Hematopoietic multipotent progenitor cell treated with erythropoietin and hydrocortisone succinate and interleukin-3 and kit ligand, for 15 days (in vitro differentiated cells): ENCODE results near the gene SELE.

Experiments
- DNase-seq: peaks from one replicate; pipeline ENCODE4 v3.0.0-alpha.2; 2015; ENCODE audit warnings: low spot score

Gene SELE

DNA sequence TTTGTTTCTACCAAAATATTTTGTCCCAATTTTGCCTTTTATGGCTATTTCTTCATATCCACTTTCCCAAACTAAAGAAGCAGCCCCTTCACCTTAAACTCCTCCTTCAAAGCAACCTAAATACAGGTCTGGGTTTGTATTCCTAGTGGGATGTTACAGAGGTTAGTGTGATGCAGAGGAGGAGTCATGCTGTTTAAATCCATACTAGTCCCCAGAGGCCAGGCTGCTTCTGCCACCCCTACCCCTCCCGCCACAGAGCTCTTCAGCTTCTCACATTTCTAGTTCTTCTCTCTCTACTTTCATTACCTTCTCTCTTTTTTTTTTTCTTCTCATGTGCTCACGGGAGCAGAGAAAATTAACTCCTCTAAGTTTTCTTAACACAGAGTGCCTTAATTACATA, 51.8 kb downstream of the SELE start:
- DNase-seq, result no peak

DNA sequence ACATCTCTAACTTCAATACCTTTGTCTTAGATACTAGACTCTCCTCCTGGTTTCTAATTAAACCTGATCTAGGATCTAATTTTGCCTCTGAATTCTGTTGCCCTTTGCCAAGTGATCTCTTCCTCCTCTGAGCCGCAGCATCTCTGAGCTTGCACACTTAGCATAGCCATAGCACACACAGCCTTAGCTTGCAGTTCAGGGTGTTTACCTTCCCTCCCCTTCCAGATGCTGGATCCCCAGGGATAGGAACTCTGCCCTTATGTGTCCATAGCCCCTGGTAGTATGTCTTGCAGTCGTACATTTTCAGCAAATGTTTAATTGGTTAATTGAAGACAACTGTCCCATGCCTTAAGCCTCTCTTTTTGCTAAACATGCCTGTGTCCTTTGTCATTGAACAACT, 52.7 kb downstream of the SELE start:
- DNase-seq, result no peak

DNA sequence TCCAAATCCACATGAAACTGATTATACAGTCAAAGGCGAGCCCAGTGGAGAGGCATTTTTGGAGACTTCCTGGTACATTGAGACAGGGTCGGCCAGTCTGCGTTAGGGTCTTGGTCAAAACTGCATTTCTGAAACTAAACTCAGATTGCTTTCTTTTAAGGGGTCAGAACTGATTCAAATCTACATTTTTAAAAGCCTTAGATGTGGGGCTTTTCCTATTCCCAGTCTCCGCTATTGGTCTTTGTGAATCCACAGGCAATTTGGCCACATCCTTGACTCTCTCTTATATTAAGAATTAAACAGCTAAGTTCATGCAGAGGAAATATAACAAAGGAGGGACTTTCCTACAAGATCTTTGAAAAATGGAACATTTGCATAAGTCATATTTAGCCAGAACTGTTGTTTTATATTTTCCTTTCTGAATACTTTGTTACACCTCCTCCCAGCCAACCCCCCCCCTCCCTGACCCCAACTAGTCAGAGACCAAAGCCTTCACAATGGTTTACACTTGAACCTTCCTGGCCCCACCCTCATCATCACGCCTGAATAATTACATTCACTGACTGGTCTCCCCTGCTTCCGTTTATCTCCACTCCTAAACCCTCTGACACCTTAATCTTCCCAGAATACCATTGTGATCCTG, 53.4 kb downstream of the SELE start:
- no peak for DNase-seq

DNA sequence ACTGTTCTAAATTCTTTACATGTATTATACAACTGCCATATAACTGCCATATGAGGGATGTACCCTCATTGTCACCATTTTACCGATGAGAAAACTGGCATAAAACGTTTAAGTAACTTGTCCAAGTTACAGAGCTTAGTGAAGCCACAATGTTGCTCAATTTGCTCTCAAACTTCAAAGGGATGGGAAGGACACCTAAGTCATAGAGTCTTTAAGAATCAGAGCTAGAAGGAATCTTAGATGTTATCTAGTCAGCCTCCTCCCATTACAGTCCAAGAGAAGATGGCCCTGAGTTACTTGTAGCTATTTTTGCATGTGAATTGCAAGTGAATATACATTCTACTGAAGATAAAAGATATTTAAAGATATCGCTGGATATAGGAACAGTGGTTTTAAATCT, 54.2 kb downstream of the SELE start:
- DNase-seq, result no peak

DNA sequence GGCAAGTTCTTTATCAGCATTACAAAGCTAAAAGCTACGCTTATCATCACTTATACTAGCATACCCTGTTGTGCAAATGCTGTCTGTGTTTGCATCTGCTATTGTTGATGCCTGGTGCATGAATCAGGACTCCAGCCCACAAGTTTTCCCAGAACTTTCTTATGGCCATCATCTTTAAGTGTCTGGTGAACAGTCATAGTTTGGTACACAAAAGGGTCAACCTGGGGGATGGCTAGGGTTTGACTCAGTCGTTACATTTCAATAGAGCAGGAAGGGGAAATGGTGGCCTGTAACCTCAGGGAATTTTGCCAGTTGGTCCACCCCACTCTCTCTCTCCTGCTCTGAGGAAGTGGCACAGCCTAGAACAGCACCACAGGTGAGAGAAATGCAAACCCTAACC, 57.9 kb downstream of the SELE start:
- no peak for DNase-seq
